Measurements from ENCODE around the gene CACNA2D3.

- TF ChIP-seq CTCF (conservative IDR thresholded peaks at IDR 0.05; ENCODE audit: low read depth, low read length) (no peak), EZH2 (IDR thresholded peaks at IDR 0.05; ENCODE audit: low read length, unreplicated experiment) (no peak)
These were observed 532.4 kb downstream of the CACNA2D3 start for GRCh38 chr3:54654776-54655175.
